Measurements from ENCODE around the gene TNPO2. TPM values are rescaled to one million over a fixed set of nuclear protein-coding genes. Genes with fewer than 3 reads are reported as not detected.
"Not testable (repeated sequence)": the region's sequence is repeated elsewhere in the genome, so short reads cannot be mapped to it uniquely, and the experiment has no call there.

TNPO2 gene
- total RNA-seq, 1 donor from 2014 or later: 138 TPM

DNA sequence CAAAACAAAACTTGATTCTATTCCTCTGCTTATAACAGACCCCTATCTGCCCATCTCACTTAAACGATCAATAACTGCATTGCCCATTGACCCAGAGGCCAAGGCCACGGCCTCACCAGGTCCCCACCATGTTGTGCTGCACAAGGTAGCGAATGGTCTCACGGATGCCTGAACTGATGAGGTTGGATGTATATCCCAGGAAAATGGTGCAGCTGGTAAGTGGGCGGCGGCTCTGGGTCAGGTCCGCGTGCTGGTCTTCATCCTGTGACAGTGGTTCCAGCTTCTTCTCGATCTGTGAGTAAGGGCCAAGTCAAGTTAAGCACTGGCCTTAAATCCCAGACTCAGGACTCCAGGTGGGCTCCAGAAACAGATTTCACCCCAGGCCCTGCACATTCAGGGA lies 43.7 kb downstream of the TNPO2 start:
- H3K36me3 Mint-ChIP-seq (ENCODE audit: low read depth): peaks cover 14% of the 10 kb centered on the region
- peaks cover 16% of the 10 kb centered on the region for H3K4me1 Mint-ChIP-seq
- no peak for DNase-seq (ENCODE audit: low read depth, low spot score)
- TF ChIP-seq, protein P1, sequence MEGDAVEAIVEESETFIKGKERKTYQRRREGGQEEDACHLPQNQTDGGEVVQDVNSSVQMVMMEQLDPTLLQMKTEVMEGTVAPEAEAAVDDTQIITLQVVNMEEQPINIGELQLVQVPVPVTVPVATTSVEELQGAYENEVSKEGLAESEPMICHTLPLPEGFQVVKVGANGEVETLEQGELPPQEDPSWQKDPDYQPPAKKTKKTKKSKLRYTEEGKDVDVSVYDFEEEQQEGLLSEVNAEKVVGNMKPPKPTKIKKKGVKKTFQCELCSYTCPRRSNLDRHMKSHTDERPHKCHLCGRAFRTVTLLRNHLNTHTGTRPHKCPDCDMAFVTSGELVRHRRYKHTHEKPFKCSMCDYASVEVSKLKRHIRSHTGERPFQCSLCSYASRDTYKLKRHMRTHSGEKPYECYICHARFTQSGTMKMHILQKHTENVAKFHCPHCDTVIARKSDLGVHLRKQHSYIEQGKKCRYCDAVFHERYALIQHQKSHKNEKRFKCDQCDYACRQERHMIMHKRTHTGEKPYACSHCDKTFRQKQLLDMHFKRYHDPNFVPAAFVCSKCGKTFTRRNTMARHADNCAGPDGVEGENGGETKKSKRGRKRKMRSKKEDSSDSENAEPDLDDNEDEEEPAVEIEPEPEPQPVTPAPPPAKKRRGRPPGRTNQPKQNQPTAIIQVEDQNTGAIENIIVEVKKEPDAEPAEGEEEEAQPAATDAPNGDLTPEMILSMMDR (conservative IDR thresholded peaks at IDR 0.05): no peak
- peak overlapping the region; percentile 70 for H3K4me3 Mint-ChIP-seq
- peaks cover 7% of the 10 kb centered on the region for H3K27me3 Mint-ChIP-seq (ENCODE audit: low read depth)
- no peak overlapping the region for H3K27ac Mint-ChIP-seq (ENCODE audit: unreplicated experiment)
- H3K9me3 Mint-ChIP-seq: no peaks in the 10 kb centered on the region

DNA sequence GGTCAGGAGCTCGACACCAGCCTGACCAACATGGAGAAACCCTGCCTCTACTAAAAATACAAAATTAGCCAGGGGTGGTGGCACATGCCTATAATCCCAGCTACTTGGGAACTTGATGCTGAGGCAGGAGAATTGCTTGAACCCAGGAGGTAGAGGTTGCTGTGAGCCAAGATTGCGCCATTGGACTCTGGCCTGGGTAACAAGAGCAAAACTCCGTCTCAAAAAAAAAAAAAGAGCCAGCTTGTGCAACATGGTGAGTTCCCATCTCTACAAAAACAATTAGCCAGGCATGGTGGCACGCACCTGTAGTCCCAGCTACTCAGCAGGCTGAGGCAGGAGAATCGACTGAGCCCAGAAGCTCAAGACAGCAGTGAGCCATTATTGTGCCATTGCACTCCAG lies 45.7 kb downstream of the TNPO2 start:
- Mint-ChIP-seq H3K4me1 (peaks cover 16% of the 10 kb centered on the region), H3K36me3 (ENCODE audit: low read depth) (peaks cover 17% of the 10 kb centered on the region)

DNA sequence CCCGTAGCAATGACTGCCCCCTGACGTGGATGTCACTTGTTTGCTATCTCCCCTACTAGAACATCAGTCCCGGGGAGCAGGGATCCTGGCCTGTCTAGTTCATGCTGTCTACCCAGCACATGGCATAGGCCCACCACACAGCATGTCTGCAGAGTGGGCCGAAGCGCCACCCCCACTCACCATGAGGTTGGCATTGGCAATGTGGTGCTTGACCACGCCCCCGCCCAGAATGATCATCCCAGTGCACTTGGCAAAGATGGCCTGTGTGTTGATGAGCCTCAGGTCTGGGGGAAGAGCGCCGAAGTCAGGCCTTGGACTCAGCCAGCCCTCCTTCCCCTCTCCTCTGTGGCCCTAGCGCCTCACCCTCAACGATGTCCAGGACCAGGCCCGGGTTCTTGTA lies 46.8 kb downstream of the TNPO2 start:
- TF ChIP-seq, protein P1 (conservative IDR thresholded peaks at IDR 0.05): no peak
- DNase-seq (ENCODE audit: low read depth, low spot score): no peak
- peak overlapping the region; percentile 79 for H3K4me3 Mint-ChIP-seq
- peaks cover 19% of the 10 kb centered on the region for H3K36me3 Mint-ChIP-seq (ENCODE audit: low read depth)
- peaks cover 9% of the 10 kb centered on the region for H3K27me3 Mint-ChIP-seq (ENCODE audit: low read depth)
- no peak overlapping the region for H3K27ac Mint-ChIP-seq (ENCODE audit: unreplicated experiment)
- H3K4me1 Mint-ChIP-seq: peaks cover 19% of the 10 kb centered on the region
- H3K9me3 Mint-ChIP-seq: no peaks in the 10 kb centered on the region

More for the DNA sequence above, 45.7 kb downstream of the TNPO2 start:
- H3K27me3 Mint-ChIP-seq (ENCODE audit: low read depth); H3K27ac Mint-ChIP-seq (ENCODE audit: unreplicated experiment); H3K9me3 Mint-ChIP-seq; H3K4me3 Mint-ChIP-seq; DNase-seq (ENCODE audit: low read depth, low spot score): not testable (repeated sequence)

DNA sequence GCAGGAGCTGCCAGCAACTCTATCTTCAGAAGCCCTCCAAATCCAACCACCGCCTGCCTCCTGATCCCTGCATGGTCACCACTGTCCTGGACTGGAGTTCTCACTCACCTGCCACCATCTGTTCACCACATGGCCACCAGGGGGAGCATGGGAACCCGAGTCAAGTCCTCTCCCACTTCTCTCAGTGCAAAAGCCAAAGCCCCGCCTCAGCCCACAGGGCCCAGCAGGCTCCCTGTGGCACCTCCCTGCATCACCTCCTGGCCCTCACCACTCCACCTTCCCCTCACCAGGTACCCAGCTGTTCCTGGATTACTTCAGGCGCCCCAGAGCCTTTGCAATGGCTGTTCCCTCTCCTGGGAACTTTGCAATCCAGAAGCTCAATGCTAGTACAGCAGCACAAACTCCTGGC lies 47.3 kb downstream of the TNPO2 start:
- H3K4me1 Mint-ChIP-seq: peaks cover 20% of the 10 kb centered on the region
- peaks cover 21% of the 10 kb centered on the region for H3K36me3 Mint-ChIP-seq (ENCODE audit: low read depth)
- TF ChIP-seq, protein P1 (conservative IDR thresholded peaks at IDR 0.05): peak; percentile 84
- peaks cover 10% of the 10 kb centered on the region for H3K27me3 Mint-ChIP-seq (ENCODE audit: low read depth)
- DNase-seq (ENCODE audit: low read depth, low spot score): peak; percentile 98
- no peak overlapping the region for H3K27ac Mint-ChIP-seq (ENCODE audit: unreplicated experiment)
- no peaks in the 10 kb centered on the region for H3K9me3 Mint-ChIP-seq
- H3K4me3 Mint-ChIP-seq: peak overlapping the region; percentile 79

DNA sequence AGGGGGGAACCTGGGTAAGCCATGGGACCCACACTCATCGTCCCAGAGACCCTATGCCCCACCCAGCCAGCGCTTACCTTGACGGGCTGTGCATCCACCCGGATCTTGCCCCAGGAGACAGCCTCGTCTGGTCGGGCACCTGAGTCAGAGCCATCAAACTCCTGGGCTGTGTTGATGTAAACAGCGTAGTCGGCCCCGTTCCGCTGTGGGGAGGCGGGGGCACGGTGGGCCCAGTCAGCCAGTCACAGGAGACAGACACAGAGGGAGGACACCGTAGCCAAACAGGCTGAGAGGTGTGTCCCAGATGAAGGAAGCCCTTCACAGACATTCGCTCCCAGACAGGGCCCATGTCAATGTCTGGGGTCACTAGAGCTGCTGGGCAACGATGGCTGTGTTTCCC lies 47.8 kb downstream of the TNPO2 start:
- Mint-ChIP-seq H3K4me3 (peak overlapping the region; percentile 79), H3K36me3 (ENCODE audit: low read depth) (peaks cover 17% of the 10 kb centered on the region), H3K4me1 (peaks cover 16% of the 10 kb centered on the region), H3K9me3 (no peaks in the 10 kb centered on the region), H3K27me3 (ENCODE audit: low read depth) (peaks cover 6% of the 10 kb centered on the region), H3K27ac (ENCODE audit: unreplicated experiment) (no peak overlapping the region)
- TF ChIP-seq, protein P1 (conservative IDR thresholded peaks at IDR 0.05): no peak
- no peak for DNase-seq (ENCODE audit: low read depth, low spot score)

DNA sequence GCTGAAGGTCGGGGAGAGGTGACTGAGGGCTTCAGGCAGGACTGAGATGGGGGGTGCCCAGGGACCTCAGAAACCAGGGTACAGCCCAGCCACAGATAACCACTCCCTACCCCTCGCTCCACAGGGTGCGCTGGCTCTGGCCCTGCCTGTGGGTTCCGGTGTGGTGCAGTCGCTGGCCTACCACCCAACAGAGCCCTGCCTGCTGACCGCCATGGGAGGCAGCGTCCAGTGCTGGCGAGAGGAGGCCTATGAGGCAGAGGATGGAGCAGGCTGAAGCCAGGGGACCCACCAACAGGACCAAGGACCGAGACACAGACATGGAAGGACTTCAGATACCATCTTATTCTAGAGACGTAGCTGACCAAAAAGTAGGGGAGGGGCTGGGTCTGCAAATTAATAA lies 48.3 kb downstream of the TNPO2 start:
- H3K27ac Mint-ChIP-seq (ENCODE audit: unreplicated experiment): no peak overlapping the region
- no peak for DNase-seq (ENCODE audit: low read depth, low spot score)
- peak overlapping the region; percentile 50 for H3K4me3 Mint-ChIP-seq
- TF ChIP-seq, protein P1 (conservative IDR thresholded peaks at IDR 0.05): no peak
- H3K4me1 Mint-ChIP-seq: peaks cover 15% of the 10 kb centered on the region
- H3K27me3 Mint-ChIP-seq (ENCODE audit: low read depth): peaks cover 5% of the 10 kb centered on the region
- no peaks in the 10 kb centered on the region for H3K9me3 Mint-ChIP-seq
- H3K36me3 Mint-ChIP-seq (ENCODE audit: low read depth): peaks cover 16% of the 10 kb centered on the region
